Endothelial cell of umbilical vein (primary cell): ENCODE measurements around the gene NAP1L1. TPM values are rescaled to one million over a fixed set of nuclear protein-coding genes. Genes with fewer than 3 reads are reported as not detected.

ENCODE experiments used
- BruUV-seq: library from RNA; stranded (reverse); fragments of 400-500 nt; replicated peaks from 2 replicates; lab custom pipeline; 2021; lab: Mats Ljungman, UMichigan
- CTCF ChIA-PET: fragments of 300-600, 350-600 bp; sonication (Branson Sonifier 250); formaldehyde crosslinking; loops from one replicate; lab custom pipeline; 2021; ENCODE audit warnings: antibody characterized with exemption, inconsistent platforms; lab: Charles Lee
- POLR2A ChIA-PET: fragments of 300-600, 350-600 bp; sonication (Branson Sonifier 250); formaldehyde crosslinking; loops from one replicate; lab custom pipeline; 2021; ENCODE audit warnings: antibody characterized with exemption, inconsistent platforms; lab: Charles Lee
- DNase-seq: peaks from one replicate; pipeline ENCODE4 v3.0.0-alpha.2; 2011; ENCODE audit warnings: low read depth, low spot score
- FAIRE-seq: peaks from 2 replicates; lab custom pipeline; 2011; peaks lifted over from hg19 to GRCh38; lab: Jason Lieb, UNC
- H2AFZ ChIP-seq: 2 replicates; pipeline ENCODE4 v1.6.0; 2012; ENCODE audit warnings: low read depth, low read length, control low read depth, inconsistent platforms
- H3K27ac ChIP-seq: 2 replicates; pipeline ENCODE4 v1.5.1; 2011; ENCODE audit warnings: low read depth, mild to moderate bottlenecking, control low read depth, low read length, moderate library complexity; ENCODE audit not compliant: insufficient read depth
- H3K27me3 ChIP-seq, 2 experiments: 2 replicates each; pipeline versions ENCODE4 v1.6.0 to v1.6.1; 2011; ENCODE audit warnings: low read length in 2 of 2, mixed read lengths in 1 of 2; ENCODE audit not compliant: control insufficient read depth in 2 of 2, insufficient read depth in 2 of 2
- H3K36me3 ChIP-seq, 2 experiments: 2 replicates in 1 of 2; 3 replicates in 1 of 2; pipeline ENCODE4 v1.5.1; 2011; ENCODE audit warnings: low read length in 2 of 2, mild to moderate bottlenecking in 1 of 2, moderate library complexity in 1 of 2; ENCODE audit not compliant: control insufficient read depth in 2 of 2, insufficient read depth in 2 of 2; ENCODE audit errors: extremely low read depth in 1 of 2
- H3K4me1 ChIP-seq: 3 replicates; pipeline ENCODE4 v1.5.1; 2011; ENCODE audit warnings: mild to moderate bottlenecking, low read length; ENCODE audit not compliant: control insufficient read depth, insufficient read depth; ENCODE audit errors: extremely low read depth
- H3K4me2 ChIP-seq: 2 replicates; pipeline ENCODE4 v1.6.1; 2011; ENCODE audit warnings: low read length, control low read depth, mixed read lengths; ENCODE audit not compliant: insufficient read depth
- H3K4me3 ChIP-seq, 3 experiments: fragments of 200-600 bp in 1 of 3; sonication (generic), shearing (Covaris generic) in 1 of 3; replicated peaks in 1 of 3; 2 replicates each; pipeline ENCODE4 v1.5.1; 2011 to 2016; ENCODE audit warnings: control low read depth in 3 of 3, low read length in 3 of 3, mild to moderate bottlenecking in 2 of 3, inconsistent platforms in 1 of 3, low read depth in 1 of 3, moderate library complexity in 1 of 3; ENCODE audit not compliant: insufficient read depth in 1 of 3
- H3K79me2 ChIP-seq: 2 replicates; pipeline ENCODE4 v1.6.0; 2012; ENCODE audit warnings: low read length, inconsistent platforms; ENCODE audit not compliant: control insufficient read depth, insufficient read depth
- H3K9ac ChIP-seq: replicated peaks from 2 replicates; pipeline ENCODE3; 2011; ENCODE audit warnings: low read length, control low read depth; ENCODE audit not compliant: insufficient read depth; ENCODE audit errors: extremely low read depth
- H3K9me1 ChIP-seq: replicated peaks from 3 replicates; pipeline ENCODE4 v1.6.0; 2011; ENCODE audit warnings: mild to moderate bottlenecking, low read length; ENCODE audit not compliant: control insufficient read depth, insufficient read depth; ENCODE audit errors: extremely low read depth
- H3K9me3 ChIP-seq: replicated peaks from 2 replicates; pipeline ENCODE4 v1.5.1; 2012; ENCODE audit warnings: low read length, inconsistent platforms; ENCODE audit not compliant: control insufficient read depth, insufficient read depth
- H4K20me1 ChIP-seq: replicated peaks from 2 replicates; pipeline ENCODE3; 2011; ENCODE audit warnings: mild to moderate bottlenecking, low read length; ENCODE audit not compliant: control insufficient read depth, insufficient read depth; ENCODE audit errors: extremely low read depth
- EZH2 ChIP-seq: IDR thresholded peaks from 2 replicates; pipeline ENCODE4 v1.6.1; 2012; ENCODE audit warnings: borderline replicate concordance, low read depth, mild to moderate bottlenecking, moderate library complexity, low read length, inconsistent platforms; ENCODE audit not compliant: severe bottlenecking
- FOS ChIP-seq: IDR thresholded peaks from 2 replicates; pipeline ENCODE4 v1.6.1; 2011; ENCODE audit warnings: mild to moderate bottlenecking, low read length, moderate library complexity, borderline replicate concordance; ENCODE audit not compliant: insufficient read depth
- GATA2 ChIP-seq: IDR thresholded peaks from 2 replicates; pipeline ENCODE4 v1.7.0; 2011; ENCODE audit warnings: low read depth, mild to moderate bottlenecking, moderate library complexity, mixed read lengths, low read length; ENCODE audit not compliant: insufficient read length, insufficient read depth
- JUN ChIP-seq: IDR thresholded peaks from 2 replicates; pipeline ENCODE4 v1.6.1; 2011; ENCODE audit warnings: borderline replicate concordance, low read depth; ENCODE audit not compliant: insufficient read length, insufficient read depth
- MYC ChIP-seq: IDR thresholded peaks from one replicate; pipeline ENCODE4 v1.6.1; 2011; ENCODE audit warnings: mild to moderate bottlenecking, low read depth, low read length
- POLR2A ChIP-seq: IDR thresholded peaks from 2 replicates; pipeline ENCODE4 v1.6.1; 2012; ENCODE audit warnings: low read depth, mild to moderate bottlenecking, control low read depth, low read length
- POLR2AphosphoS5 ChIP-seq: IDR thresholded peaks from 2 replicates; pipeline ENCODE4 v1.6.1; 2012; ENCODE audit warnings: low read depth, mild to moderate bottlenecking, control low read depth, low read length, moderate library complexity; ENCODE audit not compliant: insufficient read depth
- dilution Hi-C: fragments of 300-500 bp; cut with MboI; formaldehyde crosslinking; loops from one replicate; pipeline ENCODE4 v1.15.0; 2019; ENCODE audit warnings: low sequenced_read_pairs; ENCODE audit not compliant: extremely low pct_ligation_motif_present
- intact Hi-C: fragments of 100-400 bp; cut with micrococcal nuclease; formaldehyde crosslinking; loops from one replicate; pipeline ENCODE4 v1.10.0; 2022
- polyA plus RNA-seq, 4 experiments: library from polyadenylated mRNA; depleted of rRNA in 3 of 4; stranded (reverse) in 3 of 4; unstranded in 1 of 4; fragments of >200 nt; gene quantifications; 2 replicates each; pipeline versions ENCODE4 v1.2.1 to v1.2.3, GENCODE V29; 2011 to 2012; ENCODE audit warnings: missing spikeins in 1 of 4
- total RNA-seq: library from RNA; stranded (reverse); gene quantifications from 2 replicates; pipeline ENCODE4 v1.2.3, GENCODE V29; 2021
- TF ChIP-seq, protein P1 (sequence below), 2 donors: IDR thresholded peaks; 1 replicate in 1 of 2; 2 replicates in 1 of 2; pipeline ENCODE4 v1.5.1; 2011; ENCODE audit warnings: low read length in 2 of 2, mild to moderate bottlenecking in 2 of 2, moderate library complexity in 2 of 2, control low read depth in 1 of 2, inconsistent platforms in 1 of 2, low read depth in 1 of 2; ENCODE audit not compliant: insufficient read depth in 1 of 2; ENCODE audit errors: extremely low read depth in 1 of 2
- TF ChIP-seq, protein P2 (sequence below): IDR thresholded peaks from 2 replicates; pipeline ENCODE4 v1.6.1; 2011; ENCODE audit not compliant: insufficient read depth, insufficient read length

The NAP1L1 gene
- total and polyA plus RNA-seq, 2 donors (not counting 3 experiments of a cell fraction or from before 2014, with no cell fraction given) = 127 to 649 TPM

GRCh38 chr12:76035045-76035444, 49.4 kb downstream of the NAP1L1 start:
- H3K4me1 ChIP-seq = peaks cover 28% of the 10 kb centered on the region
- intact Hi-C loops = loop anchor here (10.0 kb wide), 1 partner anchor 250 kb away; no protein-coding TSS in a partner anchor
- no peak for FAIRE-seq
- H3K9ac ChIP-seq = no peak overlapping the region
- TF ChIP-seq JUN (no peak), POLR2AphosphoS5 (no peak), GATA2 (no peak), MYC (no peak), POLR2A (no peak), EZH2 (no peak), FOS (no peak)
- TF ChIP-seq, protein P1, sequence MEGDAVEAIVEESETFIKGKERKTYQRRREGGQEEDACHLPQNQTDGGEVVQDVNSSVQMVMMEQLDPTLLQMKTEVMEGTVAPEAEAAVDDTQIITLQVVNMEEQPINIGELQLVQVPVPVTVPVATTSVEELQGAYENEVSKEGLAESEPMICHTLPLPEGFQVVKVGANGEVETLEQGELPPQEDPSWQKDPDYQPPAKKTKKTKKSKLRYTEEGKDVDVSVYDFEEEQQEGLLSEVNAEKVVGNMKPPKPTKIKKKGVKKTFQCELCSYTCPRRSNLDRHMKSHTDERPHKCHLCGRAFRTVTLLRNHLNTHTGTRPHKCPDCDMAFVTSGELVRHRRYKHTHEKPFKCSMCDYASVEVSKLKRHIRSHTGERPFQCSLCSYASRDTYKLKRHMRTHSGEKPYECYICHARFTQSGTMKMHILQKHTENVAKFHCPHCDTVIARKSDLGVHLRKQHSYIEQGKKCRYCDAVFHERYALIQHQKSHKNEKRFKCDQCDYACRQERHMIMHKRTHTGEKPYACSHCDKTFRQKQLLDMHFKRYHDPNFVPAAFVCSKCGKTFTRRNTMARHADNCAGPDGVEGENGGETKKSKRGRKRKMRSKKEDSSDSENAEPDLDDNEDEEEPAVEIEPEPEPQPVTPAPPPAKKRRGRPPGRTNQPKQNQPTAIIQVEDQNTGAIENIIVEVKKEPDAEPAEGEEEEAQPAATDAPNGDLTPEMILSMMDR (IDR thresholded peaks at IDR 0.05; ENCODE audit: extremely low read depth in 1 of 2, insufficient read depth in 1 of 2, low read depth in 1 of 2, low read length in 2 of 2) = no peak
- TF ChIP-seq, protein P2, sequence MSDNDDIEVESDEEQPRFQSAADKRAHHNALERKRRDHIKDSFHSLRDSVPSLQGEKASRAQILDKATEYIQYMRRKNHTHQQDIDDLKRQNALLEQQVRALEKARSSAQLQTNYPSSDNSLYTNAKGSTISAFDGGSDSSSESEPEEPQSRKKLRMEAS = no peak
- H3K4me3 ChIP-seq = no peak overlapping the region
- peaks cover 12% of the 10 kb centered on the region for H3K79me2 ChIP-seq
- H2AFZ ChIP-seq = no peak overlapping the region
- dilution Hi-C loops = loop anchor here (25.0 kb wide), 1 partner anchor 523 kb away; the partner anchor contains the start of gene KRR1
- DNase-seq = no peak
- no peaks in the 10 kb centered on the region for H4K20me1 ChIP-seq
- no peaks in the 10 kb centered on the region for H3K9me3 ChIP-seq
- no peak overlapping the region for H3K4me2 ChIP-seq
- no peaks in the 10 kb centered on the region for H3K9me1 ChIP-seq
- ChIA-PET POLR2A (interaction anchor here (0.7 kb wide), 1 partner anchor 475 kb away, joined by 3 read pairs; no protein-coding TSS in a partner anchor), CTCF (interaction anchor here (6.6 kb wide), 1 partner anchor 508 kb away, joined by 95 read pairs; no protein-coding TSS in a partner anchor)
- BruUV-seq = no TSS peak
- H3K27ac ChIP-seq = no peak overlapping the region
- no peaks in the 10 kb centered on the region for H3K36me3 ChIP-seq
- H3K27me3 ChIP-seq = no peaks in the 10 kb centered on the region
